Fibroblast of lung (primary cell): ENCODE measurements around the gene C5orf46. TPM values are rescaled to one million over a fixed set of nuclear protein-coding genes. Genes with fewer than 3 reads are reported as not detected.
A peak's percentile ranks its signal among the peaks of the same experiment; 100 is the strongest.

Experiments
- DNase-seq, 2 donors: peaks; one replicate each; pipeline versions ENCODE4 v3.0.0 to v3.0.0-alpha.2; 2010; ENCODE audit warnings: low read depth in 2 of 2
- H2AFZ ChIP-seq: 2 replicates; pipeline ENCODE4 v1.5.1; 2012; ENCODE audit warnings: low read length, control low read depth, inconsistent platforms
- H3K27ac ChIP-seq: 2 replicates; pipeline ENCODE4 v1.5.1; 2011; ENCODE audit warnings: low read length, control low read depth; ENCODE audit not compliant: insufficient read depth
- H3K27me3 ChIP-seq: 2 replicates; pipeline ENCODE4 v1.5.1; 2011; ENCODE audit warnings: mild to moderate bottlenecking, low read length; ENCODE audit not compliant: control insufficient read depth, insufficient read depth
- H3K36me3 ChIP-seq: 2 replicates; pipeline ENCODE4 v1.5.1; 2011; ENCODE audit warnings: low read length; ENCODE audit not compliant: control insufficient read depth, insufficient read depth
- H3K4me1 ChIP-seq: 2 replicates; pipeline ENCODE4 v1.5.1; 2011; ENCODE audit warnings: low read length; ENCODE audit not compliant: control insufficient read depth, insufficient read depth; ENCODE audit errors: extremely low read depth
- H3K4me2 ChIP-seq: 2 replicates; pipeline ENCODE4 v1.5.1; 2011; ENCODE audit warnings: low read length, control low read depth; ENCODE audit not compliant: insufficient read depth; ENCODE audit errors: extremely low read depth
- H3K4me3 ChIP-seq, 4 experiments: fragments of 200-600 bp in 1 of 4; sonication (generic) in 1 of 4; replicated peaks in 1 of 4; 2 replicates each; pipeline ENCODE4 v1.5.1; 2011 to 2016; ENCODE audit warnings: low read length in 4 of 4, low read depth in 3 of 4, mild to moderate bottlenecking in 3 of 4, control low read depth in 2 of 4, inconsistent platforms in 1 of 4, mixed read lengths in 1 of 4; ENCODE audit not compliant: insufficient read depth in 1 of 4; ENCODE audit errors: control extremely low read depth in 1 of 4
- H3K79me2 ChIP-seq: 2 replicates; pipeline ENCODE4 v1.5.1; 2012; ENCODE audit warnings: mild to moderate bottlenecking, low read length, inconsistent platforms; ENCODE audit not compliant: control insufficient read depth, insufficient read depth
- H3K9ac ChIP-seq: 2 replicates; pipeline ENCODE4 v1.5.1; 2011; ENCODE audit warnings: mild to moderate bottlenecking, low read length, control low read depth; ENCODE audit not compliant: insufficient read depth
- H3K9me3 ChIP-seq: 2 replicates; pipeline ENCODE4 v1.5.1; 2012; ENCODE audit warnings: low read depth, low read length; ENCODE audit not compliant: control insufficient read depth, insufficient read depth
- H4K20me1 ChIP-seq: 2 replicates; pipeline ENCODE4 v1.5.1; 2011; ENCODE audit warnings: low read length; ENCODE audit not compliant: control insufficient read depth, insufficient read depth; ENCODE audit errors: extremely low read depth
- CTCF ChIP-seq, 2 donors: IDR thresholded peaks in 1 of 2; conservative IDR thresholded peaks in 1 of 2; 1 replicate in 1 of 2; 2 replicates in 1 of 2; pipeline ENCODE4 v1.5.1; 2011 to 2012; ENCODE audit warnings: low read length in 2 of 2, control low read depth in 1 of 2, inconsistent platforms in 1 of 2, low read depth in 1 of 2, mild to moderate bottlenecking in 1 of 2
- EZH2 ChIP-seq: IDR thresholded peaks from 2 replicates; pipeline ENCODE4 v1.5.1; 2012; ENCODE audit warnings: low read length, control low read depth, mild to moderate bottlenecking; ENCODE audit errors: missing control alignments
- polyA plus RNA-seq, 2 donors: library from polyadenylated mRNA; depleted of rRNA in 1 of 2; stranded (reverse) in 1 of 2; unstranded in 1 of 2; fragments of >200 nt; gene quantifications; 2 replicates each; pipeline ENCODE4 v1.2.1, GENCODE V29; 2011 to 2012; ENCODE audit warnings: missing spikeins in 1 of 2
- total RNA-seq: library from RNA; depleted of rRNA; stranded (reverse); fragments of >200 nt; gene quantifications from 2 replicates; pipeline ENCODE4 v1.2.1, GENCODE V29; 2014

The C5orf46 gene
- total and polyA plus RNA-seq, 2 donors (not counting 1 experiment from before 2014, with no cell fraction given), result not detected

GRCh38 chr5:147882586-147883313, 23.6 kb downstream of the C5orf46 start:
- Histone ChIP-seq H3K79me2 (no peaks in the 10 kb centered on the region), H3K9ac (no peak overlapping the region), H3K27me3 (no peaks in the 10 kb centered on the region), H2AFZ (no peak overlapping the region), H3K27ac (no peak overlapping the region), H3K36me3 (no peaks in the 10 kb centered on the region), H4K20me1 (no peaks in the 10 kb centered on the region), H3K4me3 (no peak overlapping the region), H3K9me3 (no peaks in the 10 kb centered on the region), H3K4me2 (no peak overlapping the region), H3K4me1 (no peaks in the 10 kb centered on the region)
- no peak for TF ChIP-seq CTCF (conservative IDR thresholded peaks at IDR 0.05 in 1 of 2, IDR thresholded peaks at IDR 0.05 in 1 of 2; ENCODE audit: low read depth in 1 of 2, low read length in 2 of 2)
- TF ChIP-seq EZH2, result no peak
- DNase-seq, result peak in 1 of 2 donors; percentile 61

GRCh38 chr5:147880487-147880886, 25.9 kb downstream of the C5orf46 start:
- no peak for TF ChIP-seq CTCF (conservative IDR thresholded peaks at IDR 0.05 in 1 of 2, IDR thresholded peaks at IDR 0.05 in 1 of 2; ENCODE audit: low read depth in 1 of 2, low read length in 2 of 2)
- no peak for TF ChIP-seq EZH2
- no peaks in the 10 kb centered on the region for H3K9me3 ChIP-seq
- H3K27ac ChIP-seq, result no peak overlapping the region
- H3K4me2 ChIP-seq, result no peak overlapping the region
- no peak overlapping the region for H3K4me3 ChIP-seq
- H3K27me3 ChIP-seq, result no peaks in the 10 kb centered on the region
- no peaks in the 10 kb centered on the region for H3K79me2 ChIP-seq
- H2AFZ ChIP-seq, result no peak overlapping the region
- no peak for DNase-seq
- no peaks in the 10 kb centered on the region for H3K4me1 ChIP-seq
- H3K9ac ChIP-seq, result no peak overlapping the region
- H4K20me1 ChIP-seq, result no peaks in the 10 kb centered on the region
- H3K36me3 ChIP-seq, result no peaks in the 10 kb centered on the region

- H3K9ac ChIP-seq, result no peak overlapping the region
- H3K4me3 ChIP-seq, result no peak overlapping the region
- H2AFZ ChIP-seq, result no peak overlapping the region
- H3K27me3 ChIP-seq, result no peaks in the 10 kb centered on the region
- TF ChIP-seq EZH2 (no peak), CTCF (conservative IDR thresholded peaks at IDR 0.05 in 1 of 2, IDR thresholded peaks at IDR 0.05 in 1 of 2; ENCODE audit: low read depth in 1 of 2, low read length in 2 of 2) (no peak)
- no peaks in the 10 kb centered on the region for H3K4me1 ChIP-seq
- no peaks in the 10 kb centered on the region for H3K9me3 ChIP-seq
- H3K79me2 ChIP-seq, result no peaks in the 10 kb centered on the region
- H3K27ac ChIP-seq, result no peak overlapping the region
- DNase-seq, result no peak
- H3K36me3 ChIP-seq, result no peaks in the 10 kb centered on the region
- H3K4me2 ChIP-seq, result no peak overlapping the region
- no peaks in the 10 kb centered on the region for H4K20me1 ChIP-seq
Measured at GRCh38 chr5:147879784-147880183, 26.6 kb downstream of the C5orf46 start.
